Colonic mucosa (tissue), 4 donors: ENCODE data around the gene MAPK13. TPM values are rescaled to one million over a fixed set of nuclear protein-coding genes. Genes with fewer than 3 reads are reported as not detected.
A peak's percentile ranks its signal among the peaks of the same experiment; 100 is the strongest.

ENCODE experiments used
- DNase-seq: peaks from one replicate; pipeline ENCODE4 v3.0.0-alpha.2; 2020
- H3K27ac ChIP-seq: fragments of 200-600 bp; one replicate; pipeline ENCODE4 v1.8.0; 2021
- H3K27me3 ChIP-seq: fragments of 200-600 bp; one replicate; pipeline ENCODE4 v1.8.0; 2021
- H3K36me3 ChIP-seq: fragments of 200-600 bp; one replicate; pipeline ENCODE4 v1.8.0; 2021
- H3K4me1 ChIP-seq: fragments of 200-600 bp; one replicate; pipeline ENCODE4 v1.8.0; 2021; ENCODE audit warnings: mild to moderate bottlenecking
- H3K4me3 ChIP-seq: fragments of 200-600 bp; one replicate; pipeline ENCODE4 v1.8.0; 2021
- H3K9ac ChIP-seq, 2 donors: one replicate each; pipeline ENCODE4 v1.7.0; 2013; ENCODE audit warnings: control low read depth in 2 of 2, low read depth in 2 of 2, low read length in 2 of 2
- H3K9me3 ChIP-seq: fragments of 200-600 bp; one replicate; pipeline ENCODE4 v1.8.0; 2021
- CTCF ChIP-seq: fragments of 200-600 bp; IDR thresholded peaks from one replicate; pipeline ENCODE4 v1.8.0; 2022; ENCODE audit warnings: antibody characterized with exemption, mild to moderate bottlenecking
- intact Hi-C: fragments of 100-400 bp; cut with DNase I; formaldehyde crosslinking; loops from one replicate; pipeline ENCODE4 v1.14.1; 2022
- total RNA-seq, 2 donors: library from RNA; stranded (reverse); fragmentation: NEBNext Ultra II Directional in 1 of 2; extraction: Animal tissue kit (Norgen Biotek cat#: 25700) in 1 of 2; gene quantifications; one replicate each; pipeline ENCODE4 v1.2.1, GENCODE V29; 2021
- donor health status: healthy.
- donor health status: DM: no; HTN: no; CAD: no.
- donor health status: DM: no; HTN: no; CAD: no.

Gene MAPK13
- total RNA-seq, 2 donors from 2014 or later = 166 to 186 TPM

- H3K27me3 ChIP-seq = no peaks in the 10 kb centered on the region
- peak; percentile 55 for DNase-seq
- TF ChIP-seq CTCF = no peak
- no peaks in the 10 kb centered on the region for H3K36me3 ChIP-seq
- H3K9me3 ChIP-seq = no peaks in the 10 kb centered on the region
- intact Hi-C loops = no loop called here
- H3K4me1 ChIP-seq = peaks cover 14% of the 10 kb centered on the region
- no peak overlapping the region for H3K4me3 ChIP-seq
- peak overlapping the region; percentile 29 for H3K27ac ChIP-seq
- H3K9ac ChIP-seq = peak overlapping the region in 1 of 2 donors; percentile 15
Measured at GRCh38 chr6:36118550-36119107, 11.7 kb upstream of the MAPK13 start.

- H3K9ac ChIP-seq = no peak overlapping the region
- H3K27me3 ChIP-seq = no peaks in the 10 kb centered on the region
- H3K9me3 ChIP-seq = no peaks in the 10 kb centered on the region
- no peak overlapping the region for H3K4me3 ChIP-seq
- no peak for DNase-seq
- H3K4me1 ChIP-seq = peaks cover 14% of the 10 kb centered on the region
- no peak for TF ChIP-seq CTCF
- no peaks in the 10 kb centered on the region for H3K36me3 ChIP-seq
- H3K27ac ChIP-seq = no peak overlapping the region
- intact Hi-C loops = no loop called here
Measured at GRCh38 chr6:36119209-36119608, 11.1 kb upstream of the MAPK13 start.

DNA sequence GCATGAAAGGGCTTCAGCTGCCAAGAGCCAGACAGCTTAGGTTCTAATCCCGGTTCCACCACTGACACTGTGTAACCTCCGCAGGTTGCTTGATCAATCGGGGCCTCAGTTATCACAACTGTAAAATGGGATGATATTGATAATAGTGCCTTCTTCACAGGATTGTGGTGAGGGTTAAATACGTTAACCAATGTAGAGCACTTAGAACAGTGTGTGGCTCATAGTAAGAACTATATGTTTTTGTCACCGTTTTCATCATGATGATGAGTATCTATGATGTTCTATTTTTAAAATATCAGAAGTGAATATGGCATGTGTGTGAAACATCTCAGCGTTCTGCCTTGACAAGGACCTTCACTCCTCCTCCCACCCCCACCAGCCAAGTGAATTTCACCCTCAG is 10.3 kb upstream of the MAPK13 start:
- Histone ChIP-seq H3K9me3 (no peaks in the 10 kb centered on the region), H3K4me3 (no peak overlapping the region), H3K9ac (no peak overlapping the region), H3K27ac (peak overlapping the region; percentile 66), H3K27me3 (no peaks in the 10 kb centered on the region), H3K36me3 (no peaks in the 10 kb centered on the region), H3K4me1 (peaks cover 10% of the 10 kb centered on the region)
- intact Hi-C loops = loop anchor here (5.0 to 10.0 kb wide), 2 partner anchors 185 to 242 kb away; no protein-coding TSS in a partner anchor
- DNase-seq = no peak
- TF ChIP-seq CTCF = no peak

DNA sequence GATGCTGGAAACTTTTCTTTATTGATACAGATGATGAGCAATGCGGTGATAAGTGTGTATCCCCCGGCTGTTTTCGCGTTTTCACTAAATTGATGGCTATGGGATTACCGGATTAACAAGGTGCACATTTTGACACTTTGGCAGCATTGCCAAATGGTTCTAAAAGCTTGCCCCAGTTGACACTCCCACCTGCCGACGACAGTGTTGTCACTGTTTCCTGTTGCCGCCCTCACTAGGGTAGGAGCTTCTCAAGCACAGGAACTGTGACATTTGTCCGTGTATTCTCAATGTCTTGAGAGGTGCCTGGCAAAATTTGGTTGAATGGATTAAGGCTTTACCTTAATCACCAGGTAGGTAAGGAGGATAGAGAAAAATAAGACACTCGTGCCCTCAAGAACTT is 9.8 kb upstream of the MAPK13 start:
- H3K27me3 ChIP-seq = no peaks in the 10 kb centered on the region
- no peak overlapping the region for H3K4me3 ChIP-seq
- intact Hi-C loops = loop anchor here (5.0 to 10.0 kb wide), 2 partner anchors 184 to 242 kb away; no protein-coding TSS in a partner anchor
- H3K4me1 ChIP-seq = peaks cover 6% of the 10 kb centered on the region
- peak overlapping the region in 1 of 2 donors; percentile 89 for H3K9ac ChIP-seq
- no peaks in the 10 kb centered on the region for H3K9me3 ChIP-seq
- H3K36me3 ChIP-seq = no peaks in the 10 kb centered on the region
- no peak for TF ChIP-seq CTCF
- H3K27ac ChIP-seq = peak overlapping the region; percentile 66
- DNase-seq = peak; percentile 72

DNA sequence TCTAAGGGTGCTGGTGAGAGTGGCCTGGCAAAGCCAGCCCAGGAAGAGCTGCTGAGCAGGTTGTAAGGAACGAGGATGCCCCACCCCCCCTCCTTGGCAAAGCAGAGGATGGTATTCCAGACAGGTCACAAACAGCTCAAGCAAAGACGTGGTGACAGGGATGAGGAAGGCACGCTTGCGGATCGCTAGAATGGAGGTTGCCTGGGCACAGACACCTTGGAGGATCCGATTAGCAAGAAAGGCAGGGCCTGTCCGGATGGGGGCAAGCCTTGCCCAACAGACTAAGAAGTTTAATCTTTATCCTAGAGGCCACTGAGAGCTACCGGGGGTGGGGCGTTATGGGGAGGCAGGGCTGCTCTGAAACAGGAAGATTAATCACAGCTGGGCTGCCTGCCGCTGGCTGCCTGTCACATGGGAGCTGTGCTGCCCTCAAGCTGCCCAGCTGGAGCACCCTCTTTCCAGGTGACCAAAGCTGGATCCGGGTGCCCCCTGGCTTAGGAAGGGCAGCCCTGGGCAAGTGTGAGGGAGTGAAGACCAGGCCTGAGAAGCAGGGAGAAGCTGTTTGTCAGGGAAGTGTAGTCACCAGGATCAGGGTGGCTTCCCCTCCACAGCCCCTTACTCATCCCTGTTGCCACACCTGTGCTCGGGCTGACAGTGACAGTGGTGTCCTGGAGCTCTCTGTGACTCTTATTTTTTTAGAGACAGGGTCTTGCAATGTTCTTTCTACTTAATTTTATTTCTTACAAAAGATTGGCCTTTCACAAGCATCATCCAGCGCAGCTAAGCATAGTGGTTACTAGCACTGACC is 9.1 kb upstream of the MAPK13 start:
- H3K27me3 ChIP-seq = no peaks in the 10 kb centered on the region
- intact Hi-C loops = loop anchor here (5.0 to 10.0 kb wide), 2 partner anchors 184 to 241 kb away; no protein-coding TSS in a partner anchor
- peaks cover 4% of the 10 kb centered on the region for H3K4me1 ChIP-seq
- H3K9ac ChIP-seq = peak overlapping the region in 1 of 2 donors; percentile 89
- H3K27ac ChIP-seq = peak overlapping the region; percentile 66
- peak; percentile 88 for DNase-seq
- no peaks in the 10 kb centered on the region for H3K9me3 ChIP-seq
- H3K4me3 ChIP-seq = no peak overlapping the region
- no peaks in the 10 kb centered on the region for H3K36me3 ChIP-seq
- no peak for TF ChIP-seq CTCF
